ENCODE data around the gene PTPRO. TPM values are rescaled to one million over a fixed set of nuclear protein-coding genes. Genes with fewer than 3 reads are reported as not detected.

PTPRO gene
- total RNA-seq, 1 experiment from 2014 or later = 0.52 TPM

- Histone ChIP-seq H3T11ph (ENCODE audit: low read length) (no peak overlapping the region), H3K27ac (ENCODE audit: insufficient read length, low read depth, low read length) (no peak overlapping the region), H3K4me2 (ENCODE audit: insufficient read depth, insufficient read length, low read length) (no peak overlapping the region), H2BK20ac (ENCODE audit: low read depth, low read length, poor library complexity, severe bottlenecking) (no peak overlapping the region), H4K5ac (ENCODE audit: insufficient read length, low read depth, low read length) (no peak overlapping the region), H3K9ac (ENCODE audit: extremely low read depth, insufficient read length, low read length) (no peak overlapping the region), H2AFZ (ENCODE audit: low read length) (no peak overlapping the region), H3K4ac (ENCODE audit: low read depth, low read length) (no peak overlapping the region), H3K79me2 (ENCODE audit: insufficient read depth, low read length) (no peaks in the 10 kb centered on the region), H4K91ac (ENCODE audit: insufficient read length, low read depth, low read length) (no peak overlapping the region), H3K4me1 (ENCODE audit: insufficient read depth, low read length) (no peaks in the 10 kb centered on the region), H3K23ac (ENCODE audit: insufficient read length, low read depth, low read length) (no peak overlapping the region), H2BK12ac (ENCODE audit: insufficient read length, low read depth, low read length) (no peak overlapping the region), H3K27me3 (ENCODE audit: insufficient read depth, low read length) (no peaks in the 10 kb centered on the region), H3K9me3 (ENCODE audit: control insufficient read depth, low read depth, low read length) (no peaks in the 10 kb centered on the region), H4K8ac (replicated peaks; ENCODE audit: insufficient read length, low read depth, low read length) (no peak overlapping the region), H3K14ac (ENCODE audit: insufficient read depth, low read length) (no peak overlapping the region), H3K23me2 (ENCODE audit: insufficient read length, low read depth, low read length, poor library complexity, severe bottlenecking) (no peaks in the 10 kb centered on the region), H2BK120ac (ENCODE audit: low read depth, low read length, poor library complexity, severe bottlenecking) (no peak overlapping the region), H2BK5ac (ENCODE audit: insufficient read length, low read length) (no peak overlapping the region), H4K20me1 (ENCODE audit: control insufficient read depth, insufficient read depth, insufficient read length) (no peaks in the 10 kb centered on the region), H3K56ac (ENCODE audit: insufficient read length, low read depth, low read length) (no peak overlapping the region), H3K18ac (ENCODE audit: insufficient read length, low read depth, low read length) (no peak overlapping the region), H2AK5ac (ENCODE audit: insufficient read length, low read length) (no peak overlapping the region), H3K79me1 (ENCODE audit: insufficient read depth, low read depth, low read length, poor library complexity, severe bottlenecking) (no peaks in the 10 kb centered on the region), H2BK15ac (ENCODE audit: low read depth, low read length) (no peak overlapping the region)
- no peak overlapping the region for H3K4me3 Mint-ChIP-seq
- H3K36me3 Mint-ChIP-seq (ENCODE audit: insufficient read depth in 1 of 3, low read depth in 3 of 3) = no peaks in the 10 kb centered on the region; a peak in 1 of 7 replicates
- DNase-seq = no peak
- H3K27me3 Mint-ChIP-seq (ENCODE audit: low read depth) = no peaks in the 10 kb centered on the region
- no peak overlapping the region for H3K27ac Mint-ChIP-seq
- peaks cover 5% of the 10 kb centered on the region in 2 experiments; a peak in 2 of 4 replicates for H3K4me1 Mint-ChIP-seq
- H3K9me3 Mint-ChIP-seq = no peaks in the 10 kb centered on the region
- TF ChIP-seq CTCF (conservative IDR thresholded peaks at IDR 0.05) = no peak
- WGBS (ENCODE audit: extremely low coverage, insufficient read length, low lambda C conversion rate) = no CpG with 5 or more reads among the region's 1 CpG
Measured at GRCh38 chr12:15477761-15478160, 155.5 kb downstream of the PTPRO start.

Data from H9 (cell line).